ENCODE measurements around the gene FGF14.

- TF ChIP-seq CTCF (conservative IDR thresholded peaks at IDR 0.05; ENCODE audit: low read depth, low read length) (no peak), POLR2A (IDR thresholded peaks at IDR 0.05; ENCODE audit: low read depth, low read length) (no peak), ELK1 (IDR thresholded peaks at IDR 0.05; ENCODE audit: borderline replicate concordance, low read depth, low read length) (no peak), MAFK (IDR thresholded peaks at IDR 0.05; ENCODE audit: low read depth, low read length) (no peak)
Observed at GRCh38 chr13:101681834-101682233, 720.0 kb downstream of the FGF14 start.

All from IMR-90 (cell line).